Measurements from ENCODE around the gene NRG2.

GRCh38 chr5:139829471-139829870, 213.6 kb downstream of the NRG2 start:
- TF ChIP-seq CTCF (IDR thresholded peaks at IDR 0.05): no peak
- TF ChIP-seq POLR2AphosphoS5 (IDR thresholded peaks at IDR 0.05): no peak
- TF ChIP-seq POLR2A (IDR thresholded peaks at IDR 0.05): no peak

All from prostate gland (tissue), 2 donors.